HepG2 (cell line): ENCODE results near the gene NOP9. TPM values are rescaled to one million over a fixed set of nuclear protein-coding genes. Genes with fewer than 3 reads are reported as not detected.

Source experiments
- ATF7-NPFF ChIP-seq: sonication (generic); formaldehyde crosslinking; IDR thresholded peaks from 2 replicates; pipeline ENCODE4 v1.8.1; 2023; ENCODE audit warnings: mild to moderate bottlenecking, low read depth, missing genetic modification reagents, moderate library complexity
- CBFB ChIP-seq: sonication (generic); formaldehyde crosslinking; IDR thresholded peaks from 2 replicates; pipeline ENCODE4 v1.4.0; 2020; ENCODE audit warnings: missing genetic modification reagents
- FIP1L1 ChIP-seq: fragments of 200-400 bp; formaldehyde crosslinking; IDR thresholded peaks from 2 replicates; pipeline ENCODE4 v1.6.1; 2018; ENCODE audit warnings: low read depth, mild to moderate bottlenecking, low read length, moderate library complexity, borderline replicate concordance; ENCODE audit not compliant: insufficient read depth
- IKZF1 ChIP-seq: fragments of 450-650 bp; IDR thresholded peaks from 2 replicates; pipeline ENCODE4 v1.7.1; 2016
- KDM6A ChIP-seq: IDR thresholded peaks from 2 replicates; pipeline ENCODE4 v1.6.1; 2016; ENCODE audit warnings: low read depth
- MAFK ChIP-seq, 2 experiments: IDR thresholded peaks in 1 of 2; conservative IDR thresholded peaks in 1 of 2; 2 replicates each; pipeline ENCODE4 v1.6.1; 2011; ENCODE audit warnings: improper control_type of control experiment in 2 of 2, low read length in 2 of 2
- MLXIP ChIP-seq: sonication (generic); formaldehyde crosslinking; IDR thresholded peaks from 2 replicates; pipeline ENCODE4 v1.9.0; 2021; ENCODE audit warnings: missing genetic modification reagents, borderline replicate concordance
- NFE2 ChIP-seq: sonication (generic); formaldehyde crosslinking; IDR thresholded peaks from 2 replicates; pipeline ENCODE4 v1.4.0; 2020; ENCODE audit warnings: missing genetic modification reagents
- REXO4 ChIP-seq: sonication (generic); formaldehyde crosslinking; IDR thresholded peaks from 2 replicates; pipeline ENCODE4 v1.8.0; 2022; ENCODE audit warnings: missing genetic modification reagents, mild to moderate bottlenecking, borderline replicate concordance
- SMARCC2 ChIP-seq: fragments of 450-650 bp; IDR thresholded peaks from 2 replicates; pipeline ENCODE4 v1.6.1; 2017; ENCODE audit warnings: antibody characterized with exemption, mild to moderate bottlenecking
- TCF7 ChIP-seq: sonication (generic); IDR thresholded peaks from 2 replicates; pipeline ENCODE4 v1.6.1; 2016; ENCODE audit warnings: antibody characterized with exemption, low read depth
- TMF1 ChIP-seq: sonication (generic); formaldehyde crosslinking; IDR thresholded peaks from 2 replicates; pipeline ENCODE4 v1.8.1; 2022; ENCODE audit warnings: low read depth, missing genetic modification reagents
- ZFP41 ChIP-seq: sonication (generic); formaldehyde crosslinking; IDR thresholded peaks from 2 replicates; pipeline ENCODE4 v1.4.0; 2020; ENCODE audit warnings: mild to moderate bottlenecking, missing genetic modification reagents, borderline replicate concordance
- ZKSCAN1 ChIP-seq: fragments of 150-350 bp; IDR thresholded peaks from 2 replicates; pipeline ENCODE4 v1.6.1; 2014; ENCODE audit warnings: low read length
- ZNF207 ChIP-seq: fragments of 450-650 bp; IDR thresholded peaks from 2 replicates; pipeline ENCODE4 v1.6.1; 2016; ENCODE audit warnings: antibody characterized with exemption, borderline replicate concordance
- ZNF235 ChIP-seq: sonication (generic); formaldehyde crosslinking; IDR thresholded peaks from 2 replicates; pipeline ENCODE4 v1.8.1; 2023; ENCODE audit warnings: mild to moderate bottlenecking, missing genetic modification reagents, borderline replicate concordance
- ZNF441 ChIP-seq: sonication (generic); formaldehyde crosslinking; IDR thresholded peaks from 2 replicates; pipeline ENCODE4 v1.7.0; 2021; ENCODE audit warnings: missing genetic modification reagents, borderline replicate concordance
- ZNF460 ChIP-seq: sonication (generic); formaldehyde crosslinking; IDR thresholded peaks from 2 replicates; pipeline ENCODE4 v1.5.1; 2020; ENCODE audit warnings: missing genetic modification reagents, mild to moderate bottlenecking, borderline replicate concordance
- ZNF512B ChIP-seq: sonication (generic); formaldehyde crosslinking; IDR thresholded peaks from 2 replicates; pipeline ENCODE4 v1.5.1; 2020; ENCODE audit warnings: missing genetic modification reagents, mild to moderate bottlenecking, borderline replicate concordance
- ZNF639 ChIP-seq: conservative IDR thresholded peaks from 2 replicates; pipeline ENCODE4 v1.6.1; 2018; ENCODE audit warnings: missing genetic modification reagents
- ZNF749 ChIP-seq: sonication (generic); formaldehyde crosslinking; IDR thresholded peaks from 2 replicates; pipeline ENCODE4 v1.8.0; 2022; ENCODE audit warnings: mild to moderate bottlenecking, missing genetic modification reagents, moderate library complexity, borderline replicate concordance
- ZSCAN29 ChIP-seq: sonication (generic); formaldehyde crosslinking; conservative IDR thresholded peaks from 2 replicates; pipeline ENCODE4 v1.4.0; 2020; ENCODE audit warnings: mild to moderate bottlenecking, missing genetic modification reagents
- polyA plus RNA-seq, 8 experiments: library from polyadenylated mRNA; depleted of rRNA in 3 of 8; stranded (reverse) in 7 of 8; unstranded in 1 of 8; fragments of >200 nt; fragmentation: Illumina TruSeq in 4 of 8; extraction: Trizol in 4 of 8; gene quantifications; 2 replicates each; pipeline versions ENCODE4 v1.2.1 to v1.2.3, GENCODE V29; 2011 to 2016; ENCODE audit warnings: low read depth in 4 of 8, missing spikeins in 1 of 8, mixed read lengths in 1 of 8; ENCODE audit not compliant: insufficient read depth in 1 of 8
- total RNA-seq, 5 experiments: library from RNA; depleted of rRNA; stranded (reverse); fragments of >200 nt; fragmentation: Illumina TruSeq; extraction: Trizol; gene quantifications; 2 replicates each; pipeline ENCODE4 v1.2.3, GENCODE V29; 2016; ENCODE audit warnings: low read depth in 1 of 5

NOP9 gene
- total and polyA plus RNA-seq, 2 of the 13 experiments (the other 11 are each of a cell fraction or from before 2014, with no cell fraction given): 24.5 to 61.6 TPM

- TF ChIP-seq ZNF512B (CRISPR knock-in tag) (peak; percentile 93; the same call in 1 of the 2 replicates), MLXIP (CRISPR knock-in tag) (no peak), ZNF207 (no peak), ZNF639 (peak; percentile 80; the same call in 1 of the 2 replicates), MAFK (conservative IDR thresholded peaks at IDR 0.05 in 1 of 2, IDR thresholded peaks at IDR 0.05 in 1 of 2; ENCODE audit: low read length in 2 of 2) (no peak), ZNF460 (CRISPR knock-in tag) (no peak), FIP1L1 (no peak), IKZF1 (no peak), ZNF235 (CRISPR knock-in tag) (peak; percentile 90), REXO4 (CRISPR knock-in tag) (no peak), NFE2 (no peak), TMF1 (CRISPR knock-in tag) (peak; percentile 31; the same call in 1 of the 2 replicates), TCF7 (no peak), SMARCC2 (no peak), ZKSCAN1 (no peak), KDM6A (0 out of 2 replicates have a peak, but pooled peaks have one; percentile 16), ATF7-NPFF (CRISPR knock-in tag) (peak; percentile 31; the same call in 1 of the 2 replicates), ZSCAN29 (CRISPR knock-in tag) (peak; percentile 96), ZFP41 (CRISPR knock-in tag) (peak; percentile 85), CBFB (CRISPR knock-in tag) (peak; percentile 89; the same call in 1 of the 2 replicates), ZNF749 (peak; percentile 78; the same call in 1 of the 2 replicates), ZNF441 (CRISPR knock-in tag) (peak; percentile 61; the same call in 1 of the 2 replicates)
These were observed 32.8 kb downstream of the NOP9 start (continued) for GRCh38 chr14:24332268-24332993.
